Large intestine (tissue), 3 donors: ENCODE results near the gene CERT1. TPM values are rescaled to one million over a fixed set of nuclear protein-coding genes. Genes with fewer than 3 reads are reported as not detected.
"Not testable (repeated sequence)": the region's sequence is repeated elsewhere in the genome, so short reads cannot be mapped to it uniquely, and the experiment has no call there.

Experiments used
- DNase-seq, 2 donors: peaks; one replicate each; pipeline versions ENCODE4 v3.0.0 to v3.0.0-alpha.2; 2013
- H3K27ac ChIP-seq: one replicate; pipeline ENCODE4 v1.5.1; 2013; ENCODE audit warnings: low read length
- H3K27me3 ChIP-seq: 2 replicates; pipeline ENCODE4 v1.6.1; 2013; ENCODE audit warnings: low read length; ENCODE audit not compliant: control insufficient read depth, insufficient read depth
- H3K36me3 ChIP-seq: 2 replicates; pipeline ENCODE4 v1.6.1; 2013; ENCODE audit warnings: low read length; ENCODE audit not compliant: control insufficient read depth, insufficient read depth
- H3K4me1 ChIP-seq: one replicate; pipeline ENCODE4 v1.6.1; 2013; ENCODE audit warnings: low read length; ENCODE audit not compliant: control insufficient read depth, insufficient read depth
- H3K4me3 ChIP-seq: one replicate; pipeline ENCODE4 v1.5.1; 2013; ENCODE audit warnings: low read length
- H3K9me3 ChIP-seq: one replicate; pipeline ENCODE4 v1.6.1; 2013; ENCODE audit warnings: mild to moderate bottlenecking, low read depth, low read length, moderate library complexity; ENCODE audit not compliant: control insufficient read depth
- WGBS: methylation state at CpG from one replicate; pipeline ENCODE4 v1.1.5; 2013; ENCODE audit warnings: low lambda C conversion rate; ENCODE audit not compliant: insufficient coverage; 5-methylcytosine and 5-hydroxymethylcytosine counted together
- polyA plus RNA-seq: library from polyadenylated mRNA; unstranded; fragments of 120-200 nt; gene quantifications from one replicate; pipeline ENCODE4 v1.2.1, GENCODE V29; 2013

The CERT1 gene
- polyA plus RNA-seq, 1 donor = 50.3 TPM

- peak; percentile 24 to 66 for DNase-seq
- WGBS = no CpG with 5 or more reads among the region's 15 CpGs
These were observed 1.0 kb downstream of the CERT1 start for GRCh38 chr5:75510417-75510835.

GRCh38 chr5:75509956-75510355, 1.5 kb downstream of the CERT1 start:
- WGBS = 0% methylated on average over 1 of the region's 1 CpG
- Histone ChIP-seq H3K9me3 (no peaks in the 10 kb centered on the region), H3K36me3 (no peaks in the 10 kb centered on the region), H3K27ac (peak overlapping the region; percentile 95), H3K4me3 (peak overlapping the region; percentile 96), H3K4me1 (no peaks in the 10 kb centered on the region), H3K27me3 (no peaks in the 10 kb centered on the region)
- peak; percentile 43 to 62 for DNase-seq

More at GRCh38 chr5:75510417-75510835, 1.0 kb downstream of the CERT1 start:
- peak overlapping the region; percentile 95 for H3K27ac ChIP-seq
- H3K9me3 ChIP-seq = no peaks in the 10 kb centered on the region
- H3K27me3 ChIP-seq = no peaks in the 10 kb centered on the region
- H3K4me3 ChIP-seq = peak overlapping the region; percentile 96
- H3K36me3 ChIP-seq = no peaks in the 10 kb centered on the region
- no peaks in the 10 kb centered on the region for H3K4me1 ChIP-seq

GRCh38 chr5:75509546-75509945, 1.9 kb downstream of the CERT1 start:
- WGBS = 80% methylated on average over 1 of the region's 4 CpGs
- Histone ChIP-seq H3K9me3 (no peaks in the 10 kb centered on the region), H3K4me3 (peak overlapping the region; percentile 96), H3K36me3 (no peaks in the 10 kb centered on the region), H3K27ac (no peak overlapping the region), H3K27me3 (no peaks in the 10 kb centered on the region), H3K4me1 (no peaks in the 10 kb centered on the region)
- peak; percentile 2 to 33 for DNase-seq

GRCh38 chr5:75507841-75508240, 3.6 kb downstream of the CERT1 start:
- WGBS = no CpG with 5 or more reads among the region's 1 CpG
- no peaks in the 10 kb centered on the region for H3K4me1 ChIP-seq
- no peak for DNase-seq

GRCh38 chr5:75505112-75505511, 6.3 kb downstream of the CERT1 start:
- not testable (repeated sequence) for DNase-seq, H3K27me3 ChIP-seq, H3K4me3 ChIP-seq, H3K36me3 ChIP-seq, H3K27ac ChIP-seq, H3K9me3 ChIP-seq, H3K4me1 ChIP-seq
- 100% methylated on average over 1 of the region's 5 CpGs for WGBS

More at GRCh38 chr5:75507841-75508240, 3.6 kb downstream of the CERT1 start:
- no peaks in the 10 kb centered on the region for H3K36me3 ChIP-seq
- H3K27ac ChIP-seq = no peak overlapping the region
- H3K9me3 ChIP-seq = no peaks in the 10 kb centered on the region
- no peak overlapping the region for H3K4me3 ChIP-seq
- H3K27me3 ChIP-seq = no peaks in the 10 kb centered on the region

GRCh38 chr5:75498875-75499274, 12.6 kb downstream of the CERT1 start:
- H3K9me3 ChIP-seq, DNase-seq, H3K27ac ChIP-seq, H3K4me3 ChIP-seq, H3K4me1 ChIP-seq, H3K27me3 ChIP-seq: not testable (repeated sequence)
- WGBS = no CpG with 5 or more reads among the region's 1 CpG
- H3K36me3 ChIP-seq = peaks cover 25% of the 10 kb centered on the region

- peaks cover 25% of the 10 kb centered on the region for H3K36me3 ChIP-seq
- no peak for DNase-seq
- H3K4me3 ChIP-seq = no peak overlapping the region
- H3K27ac ChIP-seq = no peak overlapping the region
- WGBS = no CpG with 5 or more reads among the region's 7 CpGs
- no peaks in the 10 kb centered on the region for H3K27me3 ChIP-seq
- H3K9me3 ChIP-seq = no peaks in the 10 kb centered on the region
- H3K4me1 ChIP-seq = no peaks in the 10 kb centered on the region
These were observed 13.1 kb downstream of the CERT1 start for GRCh38 chr5:75498208-75498777.

GRCh38 chr5:75496026-75496425, 15.4 kb downstream of the CERT1 start:
- no peak for DNase-seq

GRCh38 chr5:75491621-75492020, 19.8 kb downstream of the CERT1 start:
- H3K4me1 ChIP-seq = no peaks in the 10 kb centered on the region
- H3K27ac ChIP-seq = no peak overlapping the region
- H3K27me3 ChIP-seq = no peaks in the 10 kb centered on the region
- H3K4me3 ChIP-seq = no peak overlapping the region
- peaks cover 9% of the 10 kb centered on the region for H3K9me3 ChIP-seq
- peaks cover 14% of the 10 kb centered on the region for H3K36me3 ChIP-seq
- DNase-seq = no peak
- 100% methylated on average over 1 of the region's 2 CpGs for WGBS

More at GRCh38 chr5:75496026-75496425, 15.4 kb downstream of the CERT1 start:
- Histone ChIP-seq H3K9me3 (no peaks in the 10 kb centered on the region), H3K27ac (no peak overlapping the region), H3K4me3 (no peak overlapping the region), H3K4me1 (no peaks in the 10 kb centered on the region), H3K27me3 (no peaks in the 10 kb centered on the region), H3K36me3 (peaks cover 36% of the 10 kb centered on the region)
- 90% methylated on average over 2 of the region's 3 CpGs for WGBS

- no CpG with 5 or more reads among the region's 6 CpGs for WGBS
- not testable (repeated sequence) for H3K4me1 ChIP-seq, H3K27me3 ChIP-seq, H3K4me3 ChIP-seq, DNase-seq, H3K27ac ChIP-seq
- peaks cover 12% of the 10 kb centered on the region for H3K36me3 ChIP-seq
- peaks cover 14% of the 10 kb centered on the region for H3K9me3 ChIP-seq
These were observed 21.6 kb downstream of the CERT1 start for GRCh38 chr5:75489847-75490246.

- Histone ChIP-seq H3K27ac (no peak overlapping the region), H3K27me3 (no peaks in the 10 kb centered on the region), H3K36me3 (peaks cover 10% of the 10 kb centered on the region), H3K4me3 (no peak overlapping the region), H3K4me1 (no peaks in the 10 kb centered on the region), H3K9me3 (peaks cover 15% of the 10 kb centered on the region)
- DNase-seq = no peak
- WGBS = no CpG with 5 or more reads among the region's 1 CpG
These were observed 26.8 kb downstream of the CERT1 start for GRCh38 chr5:75484605-75485004.
